ENCODE measurements around the gene LZTS2. TPM values are rescaled to one million over a fixed set of nuclear protein-coding genes. Genes with fewer than 3 reads are reported as not detected.

Gene LZTS2
- total RNA-seq: 10 to 100 TPM; 26.7 to 55.2 (median 41.4) TPM

- WGBS, 2 donors: no CpG with 5 or more reads among the region's 44 CpGs
- TF ChIP-seq CTCF (IDR thresholded peaks at IDR 0.05) (no peak), POLR2A (IDR thresholded peaks at IDR 0.05) (no peak)
- intact Hi-C loops (cut with DNase I): no loop called here
- H3K4me3 ChIP-seq: peak within 1 kb of the TSS; percentile 82 to 97 (median 96)
- H3K4me1 ChIP-seq: peaks cover 34 to 77% (median 36%) of the 10 kb centered on the region in 3 donors
- H3K9me3 ChIP-seq: no peaks in the 10 kb centered on the region
- peak within 1 kb of the TSS; percentile 98 to 100 (median 100) for H3K27ac ChIP-seq
- H3K36me3 ChIP-seq: peaks cover 10 to 25% (median 15%) of the 10 kb centered on the region in 3 donors
- no peaks in the 10 kb centered on the region for H3K27me3 ChIP-seq
- DNase-seq: no peak
These were observed at the start of gene LZTS2 for GRCh38 chr10:100999742-101000126. Gene LZTS2, plus strand, starts transcription at chr10:100999808. Its CDS starts 2,731 bp downstream, at chr10:101002539.

DNA sequence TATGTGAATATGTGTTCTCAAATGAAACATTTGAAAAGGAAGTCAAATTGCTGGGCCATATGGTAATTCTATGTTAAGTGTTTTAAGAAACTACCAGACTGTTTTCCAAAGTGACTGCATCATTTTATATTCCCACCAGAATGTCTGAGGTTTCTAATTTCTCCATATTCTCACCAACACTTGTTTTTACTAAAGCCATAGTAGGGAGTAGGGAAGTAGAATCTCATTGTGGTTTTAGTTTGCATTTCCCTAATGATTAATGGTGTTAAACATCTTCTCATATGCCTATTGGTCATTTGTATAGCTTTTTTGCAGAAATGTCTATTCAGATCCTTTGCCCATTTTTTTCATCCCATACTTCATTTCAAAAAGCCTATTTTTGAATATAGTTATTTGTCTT, 39.4 kb upstream of the LZTS2 start:
- Histone ChIP-seq H3K27me3 (no peaks in the 10 kb centered on the region), H3K4me3 (no peak overlapping the region), H3K4me1 (no peaks in the 10 kb centered on the region), H3K36me3 (peaks cover 3 to 99% (median 12%) of the 10 kb centered on the region in 3 donors), H3K9me3 (no peaks in the 10 kb centered on the region), H3K27ac (no peak overlapping the region)
- DNase-seq: no peak
- TF ChIP-seq POLR2A (IDR thresholded peaks at IDR 0.05): no peak
- no peak for TF ChIP-seq CTCF (IDR thresholded peaks at IDR 0.05)
- intact Hi-C loops (cut with DNase I): no loop called here

GRCh38 chr10:100962351-100963080, 37.1 kb upstream of the LZTS2 start:
- Histone ChIP-seq H3K4me1 (no peaks in the 10 kb centered on the region), H3K9me3 (no peaks in the 10 kb centered on the region), H3K27ac (no peak overlapping the region), H3K27me3 (no peaks in the 10 kb centered on the region), H3K36me3 (peaks cover 0 to 90% (median 11%) of the 10 kb centered on the region in 3 donors), H3K4me3 (no peak overlapping the region)
- no peak for DNase-seq
- intact Hi-C loops (cut with DNase I): no loop called here
- TF ChIP-seq CTCF (IDR thresholded peaks at IDR 0.05) (no peak), POLR2A (IDR thresholded peaks at IDR 0.05) (no peak)
- WGBS, 2 donors: 77 to 79% methylated on average over 4 of the region's 4 CpGs

DNA sequence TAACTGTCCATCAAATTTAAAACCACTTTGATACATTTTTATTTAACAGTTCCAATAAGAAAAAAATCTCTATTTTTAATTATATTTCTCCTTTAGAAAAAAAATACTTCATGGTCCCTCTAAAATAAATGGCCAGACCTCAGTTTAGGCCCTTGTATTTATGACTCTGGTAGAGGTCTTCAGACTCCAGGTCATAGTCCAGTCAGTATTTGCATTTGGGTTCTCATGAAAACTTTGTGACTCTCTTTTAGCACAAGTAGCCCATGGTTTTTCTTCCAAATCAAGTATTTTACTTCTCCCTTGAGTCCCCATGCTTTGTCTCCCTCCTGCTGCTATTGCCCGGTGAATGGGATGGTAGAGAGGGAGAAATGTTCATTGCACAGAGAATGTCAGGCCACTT, 35.8 kb upstream of the LZTS2 start:
- intact Hi-C loops (cut with DNase I): no loop called here
- WGBS, 2 donors: 88 to 100% methylated on average over 1 of the region's 1 CpG
- peaks cover 2 to 6% (median 5%) of the 10 kb centered on the region in 3 donors for H3K4me1 ChIP-seq
- TF ChIP-seq CTCF (IDR thresholded peaks at IDR 0.05): no peak
- TF ChIP-seq POLR2A (IDR thresholded peaks at IDR 0.05): no peak
- H3K36me3 ChIP-seq: peaks cover 0 to 77% (median 0%) of the 10 kb centered on the region in 3 donors
- H3K27me3 ChIP-seq: no peaks in the 10 kb centered on the region
- H3K9me3 ChIP-seq: no peaks in the 10 kb centered on the region
- H3K27ac ChIP-seq: no peak overlapping the region
- H3K4me3 ChIP-seq: no peak overlapping the region
- DNase-seq: no peak

- intact Hi-C loops (cut with DNase I): no loop called here
- WGBS, 2 donors: 71 to 83% methylated on average over 5 of the region's 5 CpGs
- no peak for DNase-seq
These were observed 33.8 kb upstream of the LZTS2 start for GRCh38 chr10:100965820-100966219.

More at GRCh38 chr10:100965820-100966219, 33.8 kb upstream of the LZTS2 start:
- H3K9me3 ChIP-seq: no peaks in the 10 kb centered on the region
- H3K27ac ChIP-seq: no peak overlapping the region
- TF ChIP-seq POLR2A (IDR thresholded peaks at IDR 0.05) (no peak), CTCF (IDR thresholded peaks at IDR 0.05) (no peak)
- no peaks in the 10 kb centered on the region for H3K27me3 ChIP-seq
- peaks cover 12 to 20% (median 15%) of the 10 kb centered on the region in 3 donors for H3K4me1 ChIP-seq
- no peak overlapping the region for H3K4me3 ChIP-seq
- peaks cover 0 to 57% (median 0%) of the 10 kb centered on the region in 3 donors for H3K36me3 ChIP-seq
